ENCODE data around the gene C4B. TPM values are rescaled to one million over a fixed set of nuclear protein-coding genes. Genes with fewer than 3 reads are reported as not detected.

The C4B gene
- total RNA-seq, 1 experiment from 2014 or later: 1.1 TPM

GRCh38 chr6:32079566-32080290, 65.1 kb downstream of the C4B start:
- BruUV-seq (replicated peaks): no TSS peak
- POLR2A ChIA-PET: no interaction called here
- H3K27me3 ChIP-seq (replicated peaks; ENCODE audit: control insufficient read depth, insufficient read depth, low read length): no peaks in the 10 kb centered on the region

GRCh38 chr6:32081168-32081990, 66.8 kb downstream of the C4B start:
- H3K4me3 ChIP-seq (ENCODE audit: low read depth, low read length): no peak overlapping the region
- DNase-seq: no peak
- intact Hi-C loops (cut with micrococcal nuclease; ENCODE audit: unreplicated experiment): no loop called here
- H3K9me3 Mint-ChIP-seq (ENCODE audit: unreplicated experiment): no peaks in the 10 kb centered on the region
- POLR2A ChIA-PET: no interaction called here
- no peaks in the 10 kb centered on the region for H3K9me3 ChIP-seq
- no peaks in the 10 kb centered on the region for H3K27me3 Mint-ChIP-seq (ENCODE audit: insufficient read depth, unreplicated experiment)
- H3K4me1 ChIP-seq: peaks cover 18% of the 10 kb centered on the region
- H3K4me3 Mint-ChIP-seq (ENCODE audit: unreplicated experiment): no peak overlapping the region
- H3K4me1 Mint-ChIP-seq (ENCODE audit: low read depth, unreplicated experiment): peaks cover 27% of the 10 kb centered on the region
- BruUV-seq (replicated peaks): no TSS peak
- no peaks in the 10 kb centered on the region for H3K36me3 Mint-ChIP-seq (ENCODE audit: insufficient read depth, unreplicated experiment)
- CTCF ChIA-PET: no interaction called here
- no peaks in the 10 kb centered on the region for H3K36me3 ChIP-seq (ENCODE audit: control insufficient read depth, insufficient read depth, low read length)
- no peaks in the 10 kb centered on the region for H3K27me3 ChIP-seq (replicated peaks; ENCODE audit: control insufficient read depth, insufficient read depth, low read length)
- H3K27ac Mint-ChIP-seq (ENCODE audit: unreplicated experiment): peak overlapping the region; percentile 65
- no peak for TF ChIP-seq CTCF (IDR thresholded peaks at IDR 0.05; ENCODE audit: insufficient read depth in 1 of 2, low read depth in 1 of 2, low read length in 1 of 2, severe bottlenecking in 1 of 2, unreplicated experiment in 1 of 2)

More at GRCh38 chr6:32079566-32080290, 65.1 kb downstream of the C4B start:
- CTCF ChIA-PET: interaction anchor here (0.7 kb wide), 1 partner anchor 35 kb away, joined by 3 read pairs; no protein-coding TSS in a partner anchor
- Mint-ChIP-seq H3K9me3 (ENCODE audit: unreplicated experiment) (no peaks in the 10 kb centered on the region), H3K4me3 (ENCODE audit: unreplicated experiment) (no peak overlapping the region), H3K36me3 (ENCODE audit: insufficient read depth, unreplicated experiment) (no peaks in the 10 kb centered on the region), H3K4me1 (ENCODE audit: low read depth, unreplicated experiment) (peaks cover 14% of the 10 kb centered on the region), H3K27me3 (ENCODE audit: insufficient read depth, unreplicated experiment) (no peaks in the 10 kb centered on the region), H3K27ac (ENCODE audit: unreplicated experiment) (no peak overlapping the region)
- Histone ChIP-seq H3K9me3 (no peaks in the 10 kb centered on the region), H3K4me3 (ENCODE audit: low read depth, low read length) (no peak overlapping the region), H3K4me1 (0 out of 2 replicates have a peak, but pooled peaks cover 9% of the 10 kb centered on the region), H3K36me3 (ENCODE audit: control insufficient read depth, insufficient read depth, low read length) (no peaks in the 10 kb centered on the region)
- no peak for DNase-seq
- TF ChIP-seq CTCF (IDR thresholded peaks at IDR 0.05; ENCODE audit: insufficient read depth in 1 of 2, low read depth in 1 of 2, low read length in 1 of 2, severe bottlenecking in 1 of 2, unreplicated experiment in 1 of 2): no peak
- intact Hi-C loops (cut with micrococcal nuclease; ENCODE audit: unreplicated experiment): no loop called here

- no peak overlapping the region for H3K4me3 ChIP-seq (ENCODE audit: low read depth, low read length)
- H3K27me3 ChIP-seq (replicated peaks; ENCODE audit: control insufficient read depth, insufficient read depth, low read length): no peaks in the 10 kb centered on the region
- Mint-ChIP-seq H3K27ac (ENCODE audit: unreplicated experiment) (peak overlapping the region; percentile 36), H3K4me3 (ENCODE audit: unreplicated experiment) (no peak overlapping the region), H3K9me3 (ENCODE audit: unreplicated experiment) (no peaks in the 10 kb centered on the region), H3K4me1 (ENCODE audit: low read depth, unreplicated experiment) (peaks cover 33% of the 10 kb centered on the region), H3K27me3 (ENCODE audit: insufficient read depth, unreplicated experiment) (no peaks in the 10 kb centered on the region), H3K36me3 (ENCODE audit: insufficient read depth, unreplicated experiment) (no peaks in the 10 kb centered on the region)
- POLR2A ChIA-PET: no interaction called here
- BruUV-seq (replicated peaks): no TSS peak
- CTCF ChIA-PET: no interaction called here
- H3K9me3 ChIP-seq: no peaks in the 10 kb centered on the region
- no peaks in the 10 kb centered on the region for H3K36me3 ChIP-seq (ENCODE audit: control insufficient read depth, insufficient read depth, low read length)
- no peak for TF ChIP-seq CTCF (IDR thresholded peaks at IDR 0.05; ENCODE audit: insufficient read depth in 1 of 2, low read depth in 1 of 2, low read length in 1 of 2, severe bottlenecking in 1 of 2, unreplicated experiment in 1 of 2)
- peaks cover 21% of the 10 kb centered on the region for H3K4me1 ChIP-seq
- DNase-seq: no peak
- intact Hi-C loops (cut with micrococcal nuclease; ENCODE audit: unreplicated experiment): no loop called here
Measured at GRCh38 chr6:32082478-32082877, 67.9 kb downstream of the C4B start.

Data from Caco-2 (cell line).